SU-DHL-6 (cell line): Measurements from ENCODE around the gene CCDC70.

Experiments
- CTCF ChIP-seq: fragments of 200-600 bp; sonication (generic); IDR thresholded peaks from one replicate; pipeline ENCODE4 v1.5.1; 2017; ENCODE audit warnings: antibody characterized with exemption, mild to moderate bottlenecking, low read length, moderate library complexity; ENCODE audit not compliant: insufficient read depth, poor library complexity, severe bottlenecking
- EZH2phosphoT487 ChIP-seq: fragments of 200-600 bp; sonication (generic), shearing (Covaris generic); conservative IDR thresholded peaks from 2 replicates; pipeline ENCODE4 v1.6.1; 2018; ENCODE audit warnings: mild to moderate bottlenecking, antibody characterized with exemption, low read length, moderate library complexity, mixed read lengths

DNA sequence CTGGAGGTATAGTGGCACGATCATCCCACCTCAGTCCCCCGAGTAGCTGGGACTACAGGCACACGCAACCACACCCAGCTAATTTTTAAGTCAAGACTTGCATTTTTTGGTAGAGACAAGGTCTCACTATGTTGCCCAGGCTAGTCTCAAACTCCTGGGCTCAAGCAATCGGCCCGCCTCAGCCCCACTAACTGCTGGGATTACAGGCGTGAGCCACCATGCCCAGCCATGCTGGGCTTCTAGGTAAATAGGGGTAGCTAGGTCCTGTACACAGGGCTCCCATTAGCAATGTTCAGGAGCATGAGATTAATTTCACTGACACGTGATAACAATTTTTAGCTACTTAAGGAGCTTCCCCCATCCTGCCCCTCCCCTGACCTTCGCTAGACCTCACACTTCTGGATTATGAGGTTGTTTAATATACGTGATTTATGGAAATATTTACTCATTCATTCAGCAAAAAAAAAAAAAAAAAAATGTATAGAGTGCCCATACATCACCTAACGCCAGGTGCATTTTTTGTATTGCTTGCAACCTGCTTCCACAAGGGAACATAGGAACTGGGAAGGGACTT is 36.0 kb upstream of the CCDC70 start:
- TF ChIP-seq EZH2phosphoT487 (no peak), CTCF (no peak)
